BE2C (cell line): ENCODE results near the gene PKD2L2.

ENCODE experiments used
- DNase-seq: peaks from one replicate; pipeline ENCODE4 v3.0.0-alpha.2; 2020
- H3K27me3 ChIP-seq: fragments of 250-450 bp; sonication (Bioruptor Pico); 2 replicates; pipeline ENCODE4 v1.5.1; 2020; ENCODE audit warnings: mild to moderate bottlenecking
- H3K36me3 ChIP-seq: fragments of 250-450 bp; sonication (Bioruptor Pico); 2 replicates; pipeline ENCODE4 v1.5.1; 2020; ENCODE audit warnings: mild to moderate bottlenecking
- H3K4me1 ChIP-seq: fragments of 250-450 bp; sonication (Bioruptor Pico); 2 replicates; pipeline ENCODE4 v1.5.1; 2020
- H3K4me3 ChIP-seq: 2 replicates; pipeline ENCODE4 v1.5.1; 2011; ENCODE audit warnings: low read depth, low read length
- H3K9me3 ChIP-seq: fragments of 250-450 bp; sonication (Bioruptor Pico); 2 replicates; pipeline ENCODE4 v1.5.1; 2020
- CTCF ChIP-seq: IDR thresholded peaks from 2 replicates; pipeline ENCODE4 v1.5.1; 2012; ENCODE audit warnings: mild to moderate bottlenecking, low read depth, low read length

PKD2L2 gene

GRCh38 chr5:137894586-137894985 lies 5.3 kb downstream of the PKD2L2 start:
- TF ChIP-seq CTCF: no peak
- no peaks in the 10 kb centered on the region for H3K4me1 ChIP-seq
- DNase-seq: no peak

GRCh38 chr5:137896560-137896959 lies 7.3 kb downstream of the PKD2L2 start:
- no peak for TF ChIP-seq CTCF
- Histone ChIP-seq H3K9me3 (no peaks in the 10 kb centered on the region), H3K4me1 (peaks cover 3% of the 10 kb centered on the region), H3K36me3 (no peaks in the 10 kb centered on the region), H3K4me3 (no peak overlapping the region), H3K27me3 (no peaks in the 10 kb centered on the region)
- DNase-seq: no peak

More at GRCh38 chr5:137894586-137894985, 5.3 kb downstream of the PKD2L2 start:
- Histone ChIP-seq H3K4me3 (no peak overlapping the region), H3K9me3 (no peaks in the 10 kb centered on the region), H3K27me3 (no peaks in the 10 kb centered on the region), H3K36me3 (no peaks in the 10 kb centered on the region)

- no peaks in the 10 kb centered on the region for H3K9me3 ChIP-seq
- no peaks in the 10 kb centered on the region for H3K27me3 ChIP-seq
- TF ChIP-seq CTCF: no peak
- no peak for DNase-seq
- H3K4me1 ChIP-seq: peaks cover 22% of the 10 kb centered on the region
- H3K4me3 ChIP-seq: no peak overlapping the region
- no peaks in the 10 kb centered on the region for H3K36me3 ChIP-seq
These were observed 10.2 kb downstream of the PKD2L2 start for GRCh38 chr5:137899493-137899892.

GRCh38 chr5:137901011-137901817 lies 12.0 kb downstream of the PKD2L2 start:
- Histone ChIP-seq H3K27me3 (no peaks in the 10 kb centered on the region), H3K9me3 (no peaks in the 10 kb centered on the region), H3K36me3 (no peaks in the 10 kb centered on the region), H3K4me1 (peaks cover 22% of the 10 kb centered on the region), H3K4me3 (no peak overlapping the region)
- no peak for TF ChIP-seq CTCF
- no peak for DNase-seq

DNA sequence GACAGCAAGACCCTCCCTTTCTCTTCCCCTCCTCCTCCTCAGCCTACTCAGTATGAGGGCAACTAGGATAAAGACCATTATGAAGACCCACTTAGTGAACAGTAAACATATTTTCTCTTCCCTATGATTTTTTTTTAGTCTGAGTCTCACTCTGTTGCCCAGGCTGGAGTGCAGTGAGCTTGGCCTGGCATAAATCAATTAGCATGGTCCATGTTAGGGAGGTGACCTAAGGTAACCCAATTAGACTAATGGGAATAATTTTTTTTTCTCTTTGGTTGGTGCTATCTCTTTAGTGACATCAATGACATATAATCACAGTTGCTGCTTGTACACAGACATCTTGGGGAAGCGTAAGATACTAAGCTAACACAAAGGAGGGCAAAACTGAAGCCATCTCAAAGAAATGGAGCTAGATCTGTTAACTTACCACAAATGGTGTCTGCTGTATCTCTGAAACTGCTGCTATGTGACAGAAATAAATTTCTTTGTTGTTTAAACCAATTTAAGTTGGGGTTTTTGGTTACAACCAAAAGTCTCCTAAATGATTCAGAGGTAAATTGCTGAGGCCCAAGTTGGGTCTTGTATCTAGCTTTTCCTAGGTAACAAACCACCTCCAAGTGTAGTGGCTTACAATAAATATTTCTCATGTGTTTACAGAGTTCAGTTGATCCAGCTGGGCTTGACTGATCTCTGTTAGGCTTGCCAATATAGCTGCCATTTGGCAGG lies 13.3 kb downstream of the PKD2L2 start:
- Histone ChIP-seq H3K27me3 (no peaks in the 10 kb centered on the region), H3K4me1 (peaks cover 22% of the 10 kb centered on the region), H3K36me3 (no peaks in the 10 kb centered on the region), H3K4me3 (0 out of 2 replicates have a peak overlapping the region, but pooled peaks have one; percentile 4), H3K9me3 (no peaks in the 10 kb centered on the region)
- TF ChIP-seq CTCF: no peak
- peak; percentile 47 for DNase-seq

DNA sequence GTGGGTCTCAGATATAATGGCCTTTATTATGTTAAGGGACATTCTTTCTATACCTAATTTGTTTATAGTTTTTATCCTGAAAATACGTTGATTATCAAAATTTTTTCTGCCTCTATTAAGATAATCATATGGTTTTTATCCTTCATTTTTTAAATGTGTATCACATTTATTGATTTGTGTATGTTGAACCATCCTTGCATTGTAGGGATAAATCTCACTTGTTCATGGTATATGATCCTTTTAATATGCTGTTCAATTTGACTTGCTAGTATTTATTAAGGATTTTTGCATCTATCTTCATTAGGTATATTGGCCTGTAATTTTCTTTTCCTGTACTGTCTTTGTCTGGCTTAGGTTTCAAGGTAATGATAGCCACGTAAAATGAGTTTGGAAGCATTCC lies 25.5 kb downstream of the PKD2L2 start:
- H3K9me3 ChIP-seq: no peaks in the 10 kb centered on the region
- H3K4me3 ChIP-seq: no peak overlapping the region
- H3K4me1 ChIP-seq: no peaks in the 10 kb centered on the region
- DNase-seq: no peak
- H3K27me3 ChIP-seq: no peaks in the 10 kb centered on the region
- TF ChIP-seq CTCF: no peak
- H3K36me3 ChIP-seq: no peaks in the 10 kb centered on the region
